ENCODE data around the gene KCNH6.

Gene KCNH6

DNA sequence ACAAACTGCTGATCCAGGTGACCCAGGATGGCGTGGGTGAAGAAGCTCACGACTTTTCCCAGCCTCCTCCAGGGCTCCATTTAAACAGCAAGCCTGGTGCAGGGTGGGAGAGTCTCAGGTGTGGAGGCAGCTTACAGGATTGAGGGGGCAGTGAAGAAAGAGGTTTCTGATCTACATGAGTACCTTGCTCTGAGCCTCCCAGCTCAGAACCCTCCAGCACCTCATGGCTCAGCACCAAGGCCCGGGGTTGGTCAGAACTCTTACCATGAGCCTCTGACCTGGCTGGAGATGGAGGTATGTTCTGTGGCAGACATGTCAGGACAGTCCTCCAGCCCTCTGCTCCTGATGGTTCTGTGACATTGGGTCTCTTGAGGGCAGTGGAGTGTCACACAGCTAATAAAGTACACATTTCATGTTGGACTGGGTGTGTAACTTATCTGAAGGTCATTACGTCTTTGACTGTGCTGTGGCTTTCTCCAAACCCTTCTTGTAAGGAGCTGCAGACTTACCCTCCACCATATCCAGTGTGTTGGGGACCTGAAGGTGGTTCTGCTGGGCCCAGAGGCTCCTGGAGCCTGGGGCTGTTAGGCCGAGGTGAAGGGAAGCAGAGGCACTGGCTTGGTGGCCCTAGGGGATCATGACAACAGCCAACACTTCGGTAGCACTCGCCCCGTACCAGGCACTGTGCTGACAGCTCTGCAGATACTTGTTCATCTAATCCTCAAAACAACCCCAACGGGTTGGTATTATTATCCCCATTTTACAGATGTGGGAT lies 23.3 kb downstream of the KCNH6 start:
- Histone ChIP-seq H3K27me3 (ENCODE audit: control insufficient read depth in 1 of 2, insufficient read depth in 2 of 2, low read length in 2 of 2) (peaks cover 0 to 2% of the 10 kb centered on the region in 2 donors), H3K9me3 (ENCODE audit: control insufficient read depth in 2 of 2, low read length in 2 of 2) (no peaks in the 10 kb centered on the region), H3K4me3 (ENCODE audit: low read length in 2 of 2) (no peak overlapping the region), H3K4me1 (ENCODE audit: control insufficient read depth, insufficient read depth, low read length) (peaks cover 8% of the 10 kb centered on the region), H3K36me3 (ENCODE audit: control insufficient read depth in 2 of 2, insufficient read depth in 2 of 2, low read length in 2 of 2) (no peaks in the 10 kb centered on the region), H3K9ac (ENCODE audit: low read length in 2 of 2) (no peak overlapping the region), H3K27ac (ENCODE audit: low read length) (no peak overlapping the region)

DNA sequence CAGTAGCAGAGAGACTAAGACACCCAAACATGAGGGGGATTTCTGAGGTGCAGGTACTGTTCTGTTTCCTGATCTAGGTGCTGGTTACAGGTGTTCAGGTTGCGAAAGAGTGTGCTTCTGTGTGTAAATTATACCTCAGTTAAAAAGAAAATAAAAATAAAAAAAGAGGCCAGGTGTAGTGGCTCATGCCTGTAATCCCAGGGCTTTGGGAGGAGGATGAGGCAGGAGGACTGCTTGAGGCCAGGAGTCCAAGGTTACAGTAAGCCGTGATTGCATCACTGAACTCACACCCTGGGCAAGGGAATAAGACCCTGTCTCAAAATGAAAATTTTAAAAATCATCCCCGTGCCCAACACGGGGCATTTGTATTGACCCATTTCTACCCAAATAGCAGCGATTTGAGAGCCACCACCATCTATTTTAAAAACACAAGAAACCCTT lies 23.9 kb downstream of the KCNH6 start:
- Histone ChIP-seq H3K4me3 (ENCODE audit: low read length in 2 of 2) (no peak overlapping the region), H3K9me3 (ENCODE audit: control insufficient read depth in 2 of 2, low read length in 2 of 2) (no peaks in the 10 kb centered on the region), H3K4me1 (ENCODE audit: control insufficient read depth, insufficient read depth, low read length) (peaks cover 10% of the 10 kb centered on the region), H3K9ac (ENCODE audit: low read length in 2 of 2) (no peak overlapping the region), H3K27me3 (ENCODE audit: control insufficient read depth in 1 of 2, insufficient read depth in 2 of 2, low read length in 2 of 2) (peaks cover 0 to 2% of the 10 kb centered on the region in 2 donors), H3K36me3 (ENCODE audit: control insufficient read depth in 2 of 2, insufficient read depth in 2 of 2, low read length in 2 of 2) (no peaks in the 10 kb centered on the region), H3K27ac (ENCODE audit: low read length) (no peak overlapping the region)

DNA sequence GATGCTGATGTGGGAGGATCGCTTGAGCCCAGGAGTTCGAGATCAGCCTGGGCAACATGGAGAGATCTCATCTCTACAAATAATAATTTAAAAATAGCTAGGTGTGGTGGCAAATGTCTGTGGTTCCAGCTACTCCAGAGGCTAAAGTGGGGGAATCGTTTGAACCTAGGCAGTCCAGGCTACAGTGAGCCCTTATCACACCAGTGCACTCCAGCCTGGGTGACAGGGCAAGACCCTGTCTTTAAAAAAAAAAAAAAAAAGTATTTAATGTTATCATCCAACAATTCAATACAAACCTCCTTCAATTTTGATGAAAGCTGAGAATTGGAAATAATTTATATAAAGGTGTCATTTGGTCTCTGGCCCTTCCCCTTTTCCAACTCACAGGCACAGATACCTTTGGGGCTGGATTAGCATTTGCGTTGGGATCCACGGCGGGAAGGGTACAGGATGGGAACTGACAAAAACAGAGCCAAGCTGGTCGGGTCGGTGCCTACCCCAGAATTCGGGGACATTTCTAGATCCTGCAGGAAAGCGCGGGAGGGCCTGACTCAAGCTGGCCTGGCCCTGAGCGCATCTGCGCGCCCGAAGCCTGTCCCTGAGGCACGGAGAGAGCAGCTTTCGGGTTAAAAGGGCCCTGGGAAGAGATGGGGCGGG lies 26.3 kb downstream of the KCNH6 start:
- peak overlapping the region; percentile 88 for H3K27ac ChIP-seq (ENCODE audit: low read length)
- H3K9me3 ChIP-seq (ENCODE audit: control insufficient read depth in 2 of 2, low read length in 2 of 2) = no peaks in the 10 kb centered on the region
- peaks cover 16% of the 10 kb centered on the region for H3K4me1 ChIP-seq (ENCODE audit: control insufficient read depth, insufficient read depth, low read length)
- peak overlapping the region; percentile 82 to 97 for H3K4me3 ChIP-seq (ENCODE audit: low read length in 2 of 2)
- H3K36me3 ChIP-seq (ENCODE audit: control insufficient read depth in 2 of 2, insufficient read depth in 2 of 2, low read length in 2 of 2) = no peaks in the 10 kb centered on the region
- H3K27me3 ChIP-seq (ENCODE audit: control insufficient read depth in 1 of 2, insufficient read depth in 2 of 2, low read length in 2 of 2) = no peaks in the 10 kb centered on the region
- H3K9ac ChIP-seq (ENCODE audit: low read length in 2 of 2) = peak overlapping the region; percentile 89 to 91

DNA sequence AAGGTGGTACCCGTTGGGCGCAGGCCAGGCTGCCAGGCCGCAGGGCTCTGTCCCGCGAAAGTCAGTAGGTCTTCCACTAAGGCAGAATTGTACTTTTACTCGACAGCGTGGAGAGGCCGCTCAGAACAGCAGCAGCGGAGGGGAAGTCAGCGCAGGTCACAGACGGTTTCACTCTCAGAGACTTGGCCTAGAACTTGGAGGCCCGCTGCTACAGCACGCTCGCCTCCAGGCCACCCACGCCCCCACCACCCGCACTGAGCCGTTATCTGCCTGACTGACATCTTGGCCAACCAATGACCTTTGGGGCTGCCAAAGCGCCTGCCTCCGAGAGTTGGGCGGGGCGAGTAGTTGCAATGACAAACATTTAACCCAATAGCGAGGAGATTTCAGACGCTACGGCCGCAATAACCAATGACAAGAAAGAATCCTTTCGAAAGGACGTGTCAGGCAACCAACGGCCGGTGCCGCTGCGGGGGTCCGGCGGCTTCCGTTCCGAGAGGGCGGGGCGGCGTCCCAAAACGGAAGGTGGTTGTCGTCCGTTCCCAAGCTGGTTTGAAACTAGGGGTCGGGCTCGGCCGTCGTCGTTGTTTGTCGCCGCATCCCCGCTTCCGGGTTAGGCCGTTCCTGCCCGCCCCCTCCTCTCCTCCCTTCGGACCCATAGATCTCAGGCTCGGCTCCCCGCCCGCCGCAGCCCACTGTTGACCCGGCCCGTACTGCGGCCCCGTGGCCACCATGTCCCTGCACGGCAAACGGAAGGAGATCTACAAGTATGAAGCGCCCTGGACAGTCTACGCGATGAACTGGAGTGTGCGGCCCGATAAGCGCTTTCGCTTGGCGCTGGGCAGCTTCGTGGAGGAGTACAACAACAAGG lies 27.0 kb downstream of the KCNH6 start, which contains the start of gene DCAF7:
DCAF7 (plus strand) TSS at position 532 of the 871 bp plus-strand sequence; CDS start at position 733, 201 bp downstream.
- Histone ChIP-seq H3K9me3 (ENCODE audit: control insufficient read depth in 2 of 2, low read length in 2 of 2) (no peaks in the 10 kb centered on the region), H3K4me3 (ENCODE audit: low read length in 2 of 2) (peak within 1 kb of the TSS; percentile 97 to 100), H3K4me1 (ENCODE audit: control insufficient read depth, insufficient read depth, low read length) (peaks cover 19% of the 10 kb centered on the region), H3K36me3 (ENCODE audit: control insufficient read depth in 2 of 2, insufficient read depth in 2 of 2, low read length in 2 of 2) (no peaks in the 10 kb centered on the region), H3K27me3 (ENCODE audit: control insufficient read depth in 1 of 2, insufficient read depth in 2 of 2, low read length in 2 of 2) (no peaks in the 10 kb centered on the region), H3K27ac (ENCODE audit: low read length) (peak within 1 kb of the TSS; percentile 88), H3K9ac (ENCODE audit: low read length in 2 of 2) (peak within 1 kb of the TSS; percentile 90 to 94)

DNA sequence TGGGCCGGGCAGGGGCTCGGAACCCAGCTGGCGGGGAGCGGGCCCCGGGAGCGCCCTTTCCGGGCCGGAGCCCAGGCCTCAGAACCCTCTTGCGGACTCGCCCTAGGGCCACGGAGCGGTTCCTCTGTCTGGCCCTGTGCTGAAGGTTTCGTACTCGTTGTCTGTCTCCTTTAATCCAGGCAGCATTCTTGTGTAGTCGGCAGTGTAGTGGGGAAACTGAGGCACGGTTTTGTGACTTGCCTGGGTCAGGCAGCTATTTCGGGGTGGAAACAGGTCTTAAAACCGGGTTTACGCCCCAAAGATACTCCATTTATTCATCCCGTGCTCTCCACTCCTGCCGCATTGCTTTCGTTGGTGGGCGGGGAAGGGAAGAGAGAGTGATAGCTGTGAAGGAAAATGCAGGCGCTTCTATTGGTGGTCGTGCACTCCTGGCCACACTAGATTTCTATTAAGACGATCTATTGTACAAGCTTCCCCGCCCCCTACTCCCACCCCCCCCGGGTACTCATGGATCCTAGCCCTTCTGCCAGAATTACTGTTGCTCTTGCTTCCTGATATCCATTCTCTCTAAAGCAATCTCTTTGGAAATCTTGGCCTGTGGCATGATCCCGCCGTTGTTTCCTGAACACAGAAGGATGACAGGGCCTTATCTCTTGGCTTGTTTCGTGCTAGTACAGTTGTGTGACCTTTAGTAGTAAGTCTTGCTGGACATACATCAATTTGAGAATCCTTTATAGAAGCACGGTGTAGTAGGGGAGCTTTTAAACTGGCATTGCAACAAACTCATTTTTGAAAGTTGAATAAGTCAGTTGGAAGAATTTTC lies 27.9 kb downstream of the KCNH6 start:
- Histone ChIP-seq H3K36me3 (ENCODE audit: control insufficient read depth in 2 of 2, insufficient read depth in 2 of 2, low read length in 2 of 2) (no peaks in the 10 kb centered on the region), H3K4me3 (ENCODE audit: low read length in 2 of 2) (peak overlapping the region; percentile 97 to 100), H3K9ac (ENCODE audit: low read length in 2 of 2) (peak overlapping the region; percentile 90 to 94), H3K9me3 (ENCODE audit: control insufficient read depth in 2 of 2, low read length in 2 of 2) (no peaks in the 10 kb centered on the region), H3K4me1 (ENCODE audit: control insufficient read depth, insufficient read depth, low read length) (peaks cover 18% of the 10 kb centered on the region), H3K27ac (ENCODE audit: low read length) (peak overlapping the region; percentile 71), H3K27me3 (ENCODE audit: control insufficient read depth in 1 of 2, insufficient read depth in 2 of 2, low read length in 2 of 2) (no peaks in the 10 kb centered on the region)

DNA sequence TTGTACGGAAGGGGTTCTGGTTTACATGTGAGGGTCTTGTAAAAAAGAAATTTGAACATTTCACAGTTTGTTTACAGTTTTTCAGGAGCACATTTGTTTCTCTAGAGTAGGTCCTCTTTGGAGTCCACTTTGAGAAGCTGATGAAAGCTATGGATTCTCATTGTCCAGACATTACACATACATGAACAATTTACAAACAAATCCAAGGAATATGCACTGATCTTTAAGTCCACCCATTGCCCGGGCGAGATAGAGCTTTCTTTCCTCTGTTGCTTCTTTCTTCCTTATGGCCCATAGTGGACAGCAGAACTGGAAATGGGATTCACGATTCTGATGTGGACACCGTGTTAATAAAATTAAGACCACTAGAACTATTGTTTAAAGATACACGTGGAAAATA lies 29.1 kb downstream of the KCNH6 start:
- Histone ChIP-seq H3K4me3 (ENCODE audit: low read length in 2 of 2) (peak overlapping the region; percentile 55 to 97), H3K27ac (ENCODE audit: low read length) (no peak overlapping the region), H3K36me3 (ENCODE audit: control insufficient read depth in 2 of 2, insufficient read depth in 2 of 2, low read length in 2 of 2) (no peaks in the 10 kb centered on the region), H3K4me1 (ENCODE audit: control insufficient read depth, insufficient read depth, low read length) (peaks cover 18% of the 10 kb centered on the region), H3K27me3 (ENCODE audit: control insufficient read depth in 1 of 2, insufficient read depth in 2 of 2, low read length in 2 of 2) (no peaks in the 10 kb centered on the region), H3K9me3 (ENCODE audit: control insufficient read depth in 2 of 2, low read length in 2 of 2) (no peaks in the 10 kb centered on the region), H3K9ac (ENCODE audit: low read length in 2 of 2) (no peak overlapping the region)

DNA sequence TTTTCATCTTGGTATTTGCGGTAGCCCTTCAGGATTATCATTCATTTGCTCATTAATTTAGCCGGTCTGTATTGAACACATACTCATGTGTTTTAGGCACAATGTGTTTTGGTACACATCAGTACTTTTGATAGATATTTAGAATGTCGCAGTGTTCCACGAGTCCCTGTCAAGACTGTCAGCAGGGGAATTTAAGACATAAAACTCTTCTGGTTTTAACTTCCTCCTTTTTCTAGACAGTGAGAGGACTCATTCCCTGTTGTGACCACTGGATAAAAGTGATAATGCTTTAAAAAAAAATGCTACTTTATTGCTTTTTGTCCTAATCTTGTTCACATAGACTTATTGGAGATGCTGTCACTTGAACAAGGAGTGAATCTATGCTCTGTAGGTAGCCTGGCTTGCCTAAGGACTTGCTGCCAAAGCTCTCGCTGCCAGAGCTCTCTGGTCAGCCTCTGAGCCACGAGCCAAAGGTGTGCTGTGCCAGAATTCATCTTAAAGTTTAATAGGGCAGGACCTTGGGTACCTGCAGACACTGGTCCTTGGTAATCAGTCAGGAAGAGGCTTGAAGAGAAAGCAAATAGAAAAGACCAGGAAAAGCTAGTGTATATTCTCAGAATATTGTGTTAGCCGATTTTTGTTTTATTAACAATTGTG lies 32.5 kb downstream of the KCNH6 start:
- Histone ChIP-seq H3K27me3 (ENCODE audit: control insufficient read depth in 1 of 2, insufficient read depth in 2 of 2, low read length in 2 of 2) (no peaks in the 10 kb centered on the region), H3K4me3 (ENCODE audit: low read length in 2 of 2) (no peak overlapping the region), H3K36me3 (ENCODE audit: control insufficient read depth in 2 of 2, insufficient read depth in 2 of 2, low read length in 2 of 2) (no peaks in the 10 kb centered on the region), H3K4me1 (ENCODE audit: control insufficient read depth, insufficient read depth, low read length) (peaks cover 15% of the 10 kb centered on the region), H3K9me3 (ENCODE audit: control insufficient read depth in 2 of 2, low read length in 2 of 2) (no peaks in the 10 kb centered on the region), H3K27ac (ENCODE audit: low read length) (no peak overlapping the region), H3K9ac (ENCODE audit: low read length in 2 of 2) (no peak overlapping the region)

DNA sequence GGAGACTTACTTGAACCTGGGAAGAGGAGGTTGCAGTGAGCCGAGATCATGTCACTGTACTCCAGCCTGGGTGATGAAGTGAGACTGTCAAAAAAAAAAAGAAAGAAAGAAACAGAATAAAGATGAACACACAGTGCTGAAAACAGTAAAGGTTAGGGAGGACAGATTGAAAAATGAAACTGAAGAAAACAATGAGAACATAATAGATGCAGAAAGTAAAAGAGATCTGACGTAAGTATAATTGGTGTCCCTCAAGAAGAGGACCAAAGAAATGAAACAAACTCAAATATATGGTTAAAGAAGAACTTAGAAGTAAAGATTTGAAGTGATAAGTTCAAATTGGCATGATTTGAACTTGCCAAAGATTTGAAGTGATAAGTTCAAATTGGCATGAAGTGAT lies 34.3 kb downstream of the KCNH6 start:
- Histone ChIP-seq H3K36me3 (ENCODE audit: control insufficient read depth in 2 of 2, insufficient read depth in 2 of 2, low read length in 2 of 2) (no peaks in the 10 kb centered on the region), H3K27me3 (ENCODE audit: control insufficient read depth in 1 of 2, insufficient read depth in 2 of 2, low read length in 2 of 2) (no peaks in the 10 kb centered on the region), H3K27ac (ENCODE audit: low read length) (no peak overlapping the region), H3K9ac (ENCODE audit: low read length in 2 of 2) (no peak overlapping the region), H3K4me3 (ENCODE audit: low read length in 2 of 2) (no peak overlapping the region), H3K9me3 (ENCODE audit: control insufficient read depth in 2 of 2, low read length in 2 of 2) (no peaks in the 10 kb centered on the region), H3K4me1 (ENCODE audit: control insufficient read depth, insufficient read depth, low read length) (peaks cover 8% of the 10 kb centered on the region)

DNA sequence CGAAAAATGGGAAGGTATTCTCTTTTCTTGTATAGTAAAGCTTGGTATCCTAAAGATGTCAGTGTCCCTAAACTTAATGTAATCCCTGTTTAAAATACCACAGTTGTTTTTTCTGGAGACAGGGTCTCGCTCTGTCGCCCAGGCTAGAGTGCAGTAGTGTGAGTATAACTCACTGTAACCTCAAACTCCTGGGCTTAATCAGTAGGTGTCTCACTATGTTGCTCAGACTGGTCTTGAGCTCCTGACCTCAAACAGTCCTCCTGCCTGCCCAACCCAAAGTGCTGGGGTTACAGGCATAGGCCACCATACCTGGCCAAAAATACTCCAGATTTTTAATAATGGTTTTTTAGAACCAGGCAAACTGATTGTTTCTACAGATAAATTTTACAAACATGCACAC lies 35.3 kb downstream of the KCNH6 start:
- Histone ChIP-seq H3K36me3 (ENCODE audit: control insufficient read depth in 2 of 2, insufficient read depth in 2 of 2, low read length in 2 of 2) (no peaks in the 10 kb centered on the region), H3K4me3 (ENCODE audit: low read length in 2 of 2) (no peak overlapping the region), H3K27me3 (ENCODE audit: control insufficient read depth in 1 of 2, insufficient read depth in 2 of 2, low read length in 2 of 2) (no peaks in the 10 kb centered on the region), H3K4me1 (ENCODE audit: control insufficient read depth, insufficient read depth, low read length) (peaks cover 4% of the 10 kb centered on the region), H3K9me3 (ENCODE audit: control insufficient read depth in 2 of 2, low read length in 2 of 2) (no peaks in the 10 kb centered on the region), H3K9ac (ENCODE audit: low read length in 2 of 2) (no peak overlapping the region), H3K27ac (ENCODE audit: low read length) (no peak overlapping the region)

Data from stomach smooth muscle (tissue), 2 donors.